Mononuclear cell (primary cell): Measurements from ENCODE around the gene TENM3. TPM values are rescaled to one million over a fixed set of nuclear protein-coding genes. Genes with fewer than 3 reads are reported as not detected.

Experiments
- H3K27me3 ChIP-seq: 2 replicates; pipeline ENCODE4 v1.6.0; 2011; ENCODE audit warnings: low read length, control low read depth; ENCODE audit not compliant: insufficient read depth
- H3K4me1 ChIP-seq: 2 replicates; pipeline ENCODE4 v1.5.1; 2011; ENCODE audit warnings: mild to moderate bottlenecking, low read length, control low read depth; ENCODE audit not compliant: insufficient read depth
- H3K4me3 ChIP-seq: 2 replicates; pipeline ENCODE4 v1.5.1; 2011; ENCODE audit warnings: mild to moderate bottlenecking, low read length, moderate library complexity
- H3K9me3 ChIP-seq: 2 replicates; pipeline ENCODE4 v1.5.1; 2011; ENCODE audit warnings: low read depth, mild to moderate bottlenecking, control low read depth, low read length
- total RNA-seq: library from RNA; depleted of rRNA; stranded (reverse); fragments of >200 nt; gene quantifications from one replicate; pipeline ENCODE4 v1.2.3, GENCODE V29; 2012

The TENM3 gene
- total RNA-seq, 1 donor, result not detected

DNA sequence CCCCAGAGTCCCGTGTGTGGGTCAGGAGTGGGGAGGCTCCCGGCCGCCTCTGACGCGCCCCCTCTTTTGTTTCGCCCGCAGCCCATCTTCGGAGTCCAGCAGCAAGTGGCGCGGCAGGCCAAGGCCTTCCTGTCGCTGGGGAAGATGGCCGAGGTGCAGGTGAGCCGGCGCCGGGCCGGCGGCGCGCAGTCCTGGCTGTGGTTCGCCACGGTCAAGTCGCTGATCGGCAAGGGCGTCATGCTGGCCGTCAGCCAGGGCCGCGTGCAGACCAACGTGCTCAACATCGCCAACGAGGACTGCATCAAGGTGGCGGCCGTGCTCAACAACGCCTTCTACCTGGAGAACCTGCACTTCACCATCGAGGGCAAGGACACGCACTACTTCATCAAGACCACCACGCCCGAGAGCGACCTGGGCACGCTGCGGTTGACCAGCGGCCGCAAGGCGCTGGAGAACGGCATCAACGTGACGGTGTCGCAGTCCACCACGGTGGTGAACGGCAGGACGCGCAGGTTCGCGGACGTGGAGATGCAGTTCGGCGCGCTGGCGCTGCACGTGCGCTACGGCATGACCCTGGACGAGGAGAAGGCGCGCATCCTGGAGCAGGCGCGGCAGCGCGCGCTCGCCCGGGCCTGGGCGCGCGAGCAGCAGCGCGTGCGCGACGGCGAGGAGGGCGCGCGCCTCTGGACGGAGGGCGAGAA, 556.5 kb downstream of the TENM3 start:
- Histone ChIP-seq H3K4me1 (no peaks in the 10 kb centered on the region), H3K4me3 (no peak overlapping the region), H3K9me3 (no peaks in the 10 kb centered on the region)

GRCh38 chr4:182800216-182800515, 557.0 kb downstream of the TENM3 start:
- Histone ChIP-seq H3K4me3 (no peak overlapping the region), H3K4me1 (no peaks in the 10 kb centered on the region), H3K9me3 (no peaks in the 10 kb centered on the region), H3K27me3 (no peaks in the 10 kb centered on the region)

More for the DNA sequence above, 556.5 kb downstream of the TENM3 start:
- H3K27me3 ChIP-seq, result no peaks in the 10 kb centered on the region

DNA sequence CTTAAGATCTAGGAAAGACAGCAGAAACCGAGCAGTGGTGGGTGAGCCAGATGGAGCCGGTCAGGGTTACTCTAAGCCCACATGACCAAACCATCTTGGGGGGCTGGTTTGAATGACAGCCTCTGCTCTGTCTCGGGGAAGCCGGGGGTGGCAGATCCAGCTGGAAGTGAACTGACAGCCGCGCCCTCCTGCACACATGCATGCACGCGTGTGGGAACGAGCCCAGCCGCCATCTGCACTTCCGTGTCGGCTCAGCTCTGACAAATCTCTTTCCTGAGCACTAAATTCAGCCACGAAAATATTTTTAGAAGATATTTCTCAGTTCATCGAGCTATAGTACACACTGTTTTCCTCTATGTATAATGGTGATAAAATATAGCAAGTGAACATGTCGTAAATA, 558.4 kb downstream of the TENM3 start:
- Histone ChIP-seq H3K4me3 (no peak overlapping the region), H3K27me3 (no peaks in the 10 kb centered on the region), H3K4me1 (peaks cover 3% of the 10 kb centered on the region), H3K9me3 (no peaks in the 10 kb centered on the region)

- H3K4me1 ChIP-seq, result peaks cover 11% of the 10 kb centered on the region
- no peaks in the 10 kb centered on the region for H3K9me3 ChIP-seq
- H3K4me3 ChIP-seq, result no peak overlapping the region
- no peaks in the 10 kb centered on the region for H3K27me3 ChIP-seq
These were observed 559.4 kb downstream of the TENM3 start for GRCh38 chr4:182802621-182803020.

DNA sequence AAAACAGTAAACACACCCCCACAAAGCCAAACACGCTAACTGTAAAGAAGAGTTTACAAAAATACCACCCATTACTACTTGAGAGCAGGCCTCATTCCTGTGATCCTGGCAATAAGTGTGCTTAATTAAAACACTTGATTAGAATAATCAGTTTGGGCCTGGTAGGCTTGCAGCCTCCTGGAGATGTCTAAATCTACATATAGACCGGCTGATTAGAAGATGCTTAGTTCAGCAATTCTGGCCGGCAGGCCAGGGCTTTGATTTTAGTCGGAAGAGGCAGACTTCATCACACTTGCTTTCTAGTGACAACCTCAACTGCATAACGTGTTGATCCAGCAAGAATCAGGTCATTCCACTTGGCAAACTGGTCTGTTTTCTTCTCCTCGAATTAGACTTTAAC, 560.0 kb downstream of the TENM3 start:
- H3K4me1 ChIP-seq, result peaks cover 11% of the 10 kb centered on the region
- H3K4me3 ChIP-seq, result no peak overlapping the region
- no peaks in the 10 kb centered on the region for H3K9me3 ChIP-seq
- no peaks in the 10 kb centered on the region for H3K27me3 ChIP-seq

- no peaks in the 10 kb centered on the region for H3K27me3 ChIP-seq
- no peak overlapping the region for H3K4me3 ChIP-seq
- no peaks in the 10 kb centered on the region for H3K9me3 ChIP-seq
- peaks cover 20% of the 10 kb centered on the region for H3K4me1 ChIP-seq
These were observed 560.9 kb downstream of the TENM3 start for GRCh38 chr4:182804131-182804530.

DNA sequence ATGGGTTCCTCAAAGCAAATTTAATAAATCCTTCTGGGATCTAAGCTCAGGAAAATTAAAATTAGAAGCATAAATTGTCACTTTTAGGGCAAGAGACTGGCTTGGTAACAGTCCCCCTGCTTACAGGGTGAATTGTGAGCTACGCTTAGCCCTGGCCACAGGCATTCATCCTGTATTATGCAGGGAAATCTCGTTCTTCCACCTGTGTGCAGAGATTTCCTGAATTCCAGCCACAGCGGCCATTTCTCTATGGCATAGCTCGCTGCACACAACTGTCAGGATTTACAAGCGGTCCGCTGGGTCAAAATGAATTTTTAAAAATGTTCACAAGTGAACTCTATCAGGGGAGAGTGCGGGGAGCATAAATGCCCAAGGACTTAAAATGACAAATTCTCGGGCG, 562.1 kb downstream of the TENM3 start:
- Histone ChIP-seq H3K4me3 (no peak overlapping the region), H3K9me3 (no peaks in the 10 kb centered on the region), H3K4me1 (peaks cover 32% of the 10 kb centered on the region), H3K27me3 (no peaks in the 10 kb centered on the region)

GRCh38 chr4:182805750-182806149, 562.5 kb downstream of the TENM3 start:
- Histone ChIP-seq H3K9me3 (no peaks in the 10 kb centered on the region), H3K27me3 (no peaks in the 10 kb centered on the region), H3K4me3 (no peak overlapping the region), H3K4me1 (peaks cover 33% of the 10 kb centered on the region)

- H3K4me3 ChIP-seq, result peak overlapping the region; percentile 17
- no peaks in the 10 kb centered on the region for H3K27me3 ChIP-seq
- peaks cover 33% of the 10 kb centered on the region for H3K4me1 ChIP-seq
- no peaks in the 10 kb centered on the region for H3K9me3 ChIP-seq
These were observed 563.4 kb downstream of the TENM3 start for GRCh38 chr4:182806259-182807252.

DNA sequence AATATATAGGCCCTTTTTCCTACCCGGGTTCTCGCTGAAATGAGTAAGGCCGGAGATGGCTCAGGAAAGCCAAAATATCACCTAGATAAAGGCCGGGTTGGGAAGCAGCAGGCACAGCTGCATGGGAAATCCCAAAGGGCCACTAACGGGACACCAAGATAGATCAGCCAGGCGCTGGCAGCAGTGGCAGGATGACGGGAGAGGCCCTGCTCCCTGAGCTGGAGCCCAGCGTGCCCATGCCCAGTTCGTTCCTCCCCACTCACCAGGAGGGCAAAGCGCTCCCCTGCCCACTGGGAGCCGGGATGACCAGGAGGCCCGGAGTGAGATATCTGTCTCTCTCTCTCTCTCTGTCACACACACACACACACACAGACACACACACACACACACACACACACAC, 564.1 kb downstream of the TENM3 start:
- no peaks in the 10 kb centered on the region for H3K9me3 ChIP-seq
- peaks cover 33% of the 10 kb centered on the region for H3K4me1 ChIP-seq
- no peak overlapping the region for H3K4me3 ChIP-seq
- H3K27me3 ChIP-seq, result no peaks in the 10 kb centered on the region

DNA sequence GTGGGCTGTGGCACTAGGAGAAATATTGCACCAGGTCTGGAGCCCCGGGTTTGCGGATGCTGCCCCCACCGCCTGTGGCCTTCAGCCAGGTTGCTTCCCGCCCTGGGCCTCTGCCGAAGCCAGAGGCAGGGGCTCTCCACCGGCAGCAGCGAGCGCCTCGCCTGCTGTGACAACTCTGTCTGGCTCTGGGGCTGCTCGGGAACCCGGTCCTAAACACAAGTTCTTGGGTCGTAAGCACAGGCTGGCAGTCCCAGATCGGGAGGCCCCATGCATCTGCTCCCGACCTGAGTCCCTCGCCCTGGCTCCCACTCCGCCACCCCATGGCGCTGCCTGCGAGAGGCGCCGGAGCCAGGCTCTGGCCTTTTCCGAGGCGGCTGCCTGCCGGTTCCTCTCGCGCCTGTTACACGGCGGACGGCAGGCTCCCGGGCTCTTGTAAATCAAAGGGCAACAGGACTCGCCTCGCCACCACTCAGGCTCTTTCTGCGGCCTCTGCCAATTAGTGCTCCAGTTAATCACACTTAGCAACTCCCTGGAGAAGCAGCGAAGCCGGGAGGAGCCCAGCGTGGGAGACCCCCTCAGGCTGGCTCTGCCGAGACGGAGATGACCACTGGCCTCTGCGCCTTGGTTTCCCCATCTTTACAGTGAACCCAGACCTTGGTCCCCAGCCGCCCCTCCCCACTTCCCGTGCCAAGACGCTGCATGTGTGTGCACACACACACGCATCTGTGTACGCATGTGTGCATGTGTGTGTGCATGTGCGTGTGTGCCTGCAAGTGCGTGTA, 564.8 kb downstream of the TENM3 start:
- Histone ChIP-seq H3K4me3 (no peak overlapping the region), H3K27me3 (no peaks in the 10 kb centered on the region), H3K9me3 (no peaks in the 10 kb centered on the region), H3K4me1 (peaks cover 33% of the 10 kb centered on the region)

GRCh38 chr4:182808673-182809416, 565.6 kb downstream of the TENM3 start:
- Histone ChIP-seq H3K4me1 (peaks cover 33% of the 10 kb centered on the region), H3K27me3 (no peaks in the 10 kb centered on the region), H3K4me3 (no peak overlapping the region), H3K9me3 (no peaks in the 10 kb centered on the region)

DNA sequence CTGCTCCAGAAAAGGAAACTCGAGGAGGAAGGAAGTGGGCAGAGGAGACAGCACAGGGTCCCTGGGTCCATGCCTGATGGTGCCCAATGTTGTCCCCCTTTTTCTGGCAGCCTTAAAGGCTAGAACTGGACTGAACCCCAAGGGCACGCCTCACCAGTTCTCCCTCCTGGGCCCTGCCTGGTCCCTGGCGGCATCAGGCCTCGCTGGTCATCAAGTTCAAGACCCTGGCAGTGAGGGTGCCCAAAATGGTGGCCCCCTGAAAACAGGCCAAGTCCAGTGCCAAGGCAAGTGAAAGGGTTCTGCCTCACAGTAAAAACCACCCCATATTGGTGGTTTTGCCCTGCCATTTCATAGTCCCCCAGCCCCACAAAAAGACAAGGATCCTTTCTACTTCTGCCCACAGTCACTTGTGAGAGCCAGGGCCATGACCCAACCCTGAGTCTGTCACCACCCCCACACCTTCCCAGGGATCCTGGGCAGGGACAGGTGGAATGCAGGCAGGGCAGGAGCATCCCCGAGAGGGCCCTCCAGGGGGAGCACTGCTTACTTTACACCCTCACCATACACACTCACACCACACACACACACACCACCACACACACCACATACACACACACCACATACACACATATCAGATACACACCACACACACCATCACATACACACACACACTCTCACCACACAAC, 566.4 kb downstream of the TENM3 start:
- Histone ChIP-seq H3K4me3 (no peak overlapping the region), H3K4me1 (peaks cover 33% of the 10 kb centered on the region), H3K27me3 (no peaks in the 10 kb centered on the region), H3K9me3 (no peaks in the 10 kb centered on the region)

- Histone ChIP-seq H3K27me3 (no peaks in the 10 kb centered on the region), H3K4me3 (no peak overlapping the region), H3K4me1 (peaks cover 33% of the 10 kb centered on the region), H3K9me3 (no peaks in the 10 kb centered on the region)
These were observed 567.0 kb downstream of the TENM3 start for GRCh38 chr4:182810103-182810615.
